ENCODE measurements around the gene NTRK2.

NTRK2 gene

DNA sequence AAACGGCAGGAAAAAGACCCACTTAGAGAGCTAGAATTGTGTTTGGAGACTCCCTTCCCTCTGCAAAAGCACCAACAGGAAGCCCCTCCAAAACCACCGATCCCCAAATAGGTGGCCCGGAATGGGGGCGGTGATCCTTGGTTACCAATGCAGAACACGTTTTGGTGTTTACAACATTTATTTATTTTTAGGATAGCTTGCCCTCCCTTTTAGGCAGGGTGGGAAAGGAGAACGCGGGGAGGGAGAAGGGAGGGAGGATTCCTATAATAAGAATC, 579 bp upstream of the NTRK2 start:
- 0% methylated on average over 1 of the region's 7 CpGs for WGBS (ENCODE audit: insufficient coverage)
- no peak for DNase-seq
- peaks cover 0 to 33% (median 28%) of the 10 kb centered on the region in 4 experiments for H3K4me1 ChIP-seq (ENCODE audit: control extremely low read depth in 1 of 4, control insufficient read depth in 4 of 4, insufficient read depth in 4 of 4, low read length in 3 of 4)
- ChIA-PET CTCF (interaction anchor here (0.9 to 1.8 kb wide), 3 partner anchors 11 to 113 kb away, joined by 3 to 7 read pairs (median 3); no protein-coding TSS in a partner anchor), POLR2A (no interaction called here)
- peaks cover 0 to 5% (median 1%) of the 10 kb centered on the region in 5 experiments for H3K9me3 ChIP-seq (ENCODE audit: control extremely low read depth in 1 of 5, control insufficient read depth in 4 of 5, insufficient read depth in 2 of 5, low read depth in 1 of 5, low read length in 4 of 5)
- H3K27ac ChIP-seq (ENCODE audit: insufficient read depth in 1 of 2, low read depth in 1 of 2, low read length in 2 of 2, poor library complexity in 1 of 2, severe bottlenecking in 2 of 2) = no peak overlapping the region
- H3K4me3 ChIP-seq (ENCODE audit: control insufficient read depth in 1 of 7, extremely low read depth in 1 of 7, insufficient read depth in 4 of 7, low read depth in 2 of 7, low read length in 6 of 7) = peak overlapping the region in 6 of 7 experiments; percentile 36 to 70 (median 55)
- no peaks in the 10 kb centered on the region for H3K36me3 ChIP-seq (ENCODE audit: control insufficient read depth in 4 of 4, insufficient read depth in 4 of 4, low read length in 3 of 4)
- peaks cover 11 to 80% (median 57%) of the 10 kb centered on the region in 5 experiments for H3K27me3 ChIP-seq (replicated peaks in 2 of 5; ENCODE audit: control insufficient read depth in 4 of 5, insufficient read depth in 5 of 5, low read length in 4 of 5)

DNA sequence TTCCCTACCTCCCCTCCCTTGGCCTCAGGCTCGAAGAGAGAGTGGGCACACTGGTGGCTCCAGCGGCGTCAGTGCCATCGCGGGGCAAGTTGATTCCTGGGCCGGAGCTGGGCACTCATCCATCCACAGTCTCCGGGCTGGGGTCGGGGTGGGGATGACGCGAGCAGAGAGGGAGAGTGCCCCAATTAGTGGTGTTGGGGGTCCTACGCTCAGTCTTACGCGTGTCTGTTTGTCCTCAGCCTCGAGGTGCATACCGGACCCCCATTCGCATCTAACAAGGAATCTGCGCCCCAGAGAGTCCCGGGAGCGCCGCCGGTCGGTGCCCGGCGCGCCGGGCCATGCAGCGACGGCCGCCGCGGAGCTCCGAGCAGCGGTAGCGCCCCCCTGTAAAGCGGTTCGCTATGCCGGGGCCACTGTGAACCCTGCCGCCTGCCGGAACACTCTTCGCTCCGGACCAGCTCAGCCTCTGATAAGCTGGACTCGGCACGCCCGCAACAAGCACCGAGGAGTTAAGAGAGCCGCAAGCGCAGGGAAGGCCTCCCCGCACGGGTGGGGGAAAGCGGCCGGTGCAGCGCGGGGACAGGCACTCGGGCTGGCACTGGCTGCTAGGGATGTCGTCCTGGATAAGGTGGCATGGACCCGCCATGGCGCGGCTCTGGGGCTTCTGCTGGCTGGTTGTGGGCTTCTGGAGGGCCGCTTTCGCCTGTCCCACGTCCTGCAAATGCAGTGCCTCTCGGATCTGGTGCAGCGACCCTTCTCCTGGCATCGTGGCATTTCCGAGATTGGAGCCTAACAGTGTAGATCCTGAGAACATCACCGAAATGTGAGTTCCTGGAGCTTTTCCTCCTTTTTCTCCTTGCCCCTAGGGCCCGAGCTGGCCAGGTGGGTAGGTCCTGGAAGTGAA, 861 bp downstream of the NTRK2 start:
- Histone ChIP-seq H3K4me1 (ENCODE audit: control extremely low read depth in 1 of 4, control insufficient read depth in 4 of 4, insufficient read depth in 4 of 4, low read length in 3 of 4) (peaks cover 0 to 33% (median 28%) of the 10 kb centered on the region in 4 experiments), H3K9me3 (ENCODE audit: control extremely low read depth in 1 of 5, control insufficient read depth in 4 of 5, insufficient read depth in 2 of 5, low read depth in 1 of 5, low read length in 4 of 5) (peaks cover 0 to 3% (median under 1%) of the 10 kb centered on the region in 5 experiments), H3K27me3 (replicated peaks in 2 of 5; ENCODE audit: control insufficient read depth in 4 of 5, insufficient read depth in 5 of 5, low read length in 4 of 5) (peaks cover 10 to 81% (median 58%) of the 10 kb centered on the region in 5 experiments), H3K27ac (ENCODE audit: insufficient read depth in 1 of 2, low read depth in 1 of 2, low read length in 2 of 2, poor library complexity in 1 of 2, severe bottlenecking in 2 of 2) (no peak overlapping the region), H3K36me3 (ENCODE audit: control insufficient read depth in 4 of 4, insufficient read depth in 4 of 4, low read length in 3 of 4) (no peaks in the 10 kb centered on the region), H3K4me3 (ENCODE audit: control insufficient read depth in 1 of 7, extremely low read depth in 1 of 7, insufficient read depth in 4 of 7, low read depth in 2 of 7, low read length in 6 of 7) (peak overlapping the region in 4 of 7 experiments; percentile 30 to 70 (median 59))
- CTCF ChIA-PET = no interaction called here
- peak in 2 of 3 donors; percentile 7 to 13 for DNase-seq
- WGBS (ENCODE audit: insufficient coverage) = 5% methylated on average over 60 of the region's 67 CpGs
- POLR2A ChIA-PET = interaction anchor here (0.6 kb wide), 1 partner anchor 716 kb away, joined by 3 read pairs; no protein-coding TSS in a partner anchor

DNA sequence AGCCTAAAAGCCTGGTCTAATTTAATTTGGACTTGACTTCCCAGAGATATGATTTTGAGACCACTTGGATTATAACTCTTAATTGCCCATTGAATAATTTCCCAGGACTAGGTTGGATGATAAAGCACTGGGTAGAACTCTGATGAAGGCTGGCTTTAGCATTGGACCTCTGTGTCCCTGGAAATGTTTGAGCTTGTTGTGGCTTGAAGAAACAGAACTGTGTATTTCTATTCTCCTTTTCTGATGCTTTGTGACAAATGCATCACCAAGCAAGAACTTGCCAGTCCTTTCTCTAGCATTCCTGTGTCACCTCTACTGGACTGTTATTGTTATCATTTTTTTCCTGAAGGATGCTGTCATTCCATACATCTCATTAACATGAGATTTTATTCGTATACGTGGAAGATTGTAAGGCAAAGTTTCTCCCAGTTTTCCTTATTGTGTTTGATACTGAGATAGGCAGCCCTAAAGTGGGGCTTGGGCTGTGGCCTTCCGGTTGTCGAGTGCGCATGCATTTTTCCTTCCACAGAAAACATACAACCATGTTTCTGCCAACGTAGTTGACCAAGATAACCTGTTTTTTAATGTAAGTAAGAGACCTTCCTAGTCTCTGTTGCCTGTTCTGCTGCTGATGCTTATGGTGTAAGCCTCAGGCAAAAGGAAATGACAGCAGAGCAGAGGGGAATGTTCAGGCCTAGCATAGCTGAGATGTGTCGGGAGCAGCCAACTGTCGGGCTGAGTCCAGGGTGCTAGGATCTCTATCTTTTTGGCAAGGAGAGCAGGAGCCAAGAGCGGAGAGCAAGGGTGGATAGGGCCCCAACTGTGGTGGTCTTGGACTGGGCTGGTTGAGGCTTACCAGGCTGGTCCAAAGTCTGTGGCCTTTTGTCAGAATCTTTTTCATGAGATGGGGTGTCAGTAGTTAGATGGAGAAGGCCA, 2.3 kb downstream of the NTRK2 start:
- Histone ChIP-seq H3K4me1 (ENCODE audit: control extremely low read depth in 1 of 4, control insufficient read depth in 4 of 4, insufficient read depth in 4 of 4, low read length in 3 of 4) (peaks cover 0 to 33% (median 28%) of the 10 kb centered on the region in 4 experiments), H3K9me3 (ENCODE audit: control extremely low read depth in 1 of 5, control insufficient read depth in 4 of 5, insufficient read depth in 2 of 5, low read depth in 1 of 5, low read length in 4 of 5) (peaks cover 0 to 3% (median 0%) of the 10 kb centered on the region in 5 experiments), H3K27ac (ENCODE audit: insufficient read depth in 1 of 2, low read depth in 1 of 2, low read length in 2 of 2, poor library complexity in 1 of 2, severe bottlenecking in 2 of 2) (no peak overlapping the region), H3K27me3 (replicated peaks in 2 of 5; ENCODE audit: control insufficient read depth in 4 of 5, insufficient read depth in 5 of 5, low read length in 4 of 5) (peaks cover 3 to 72% (median 54%) of the 10 kb centered on the region in 5 experiments), H3K36me3 (ENCODE audit: control insufficient read depth in 4 of 4, insufficient read depth in 4 of 4, low read length in 3 of 4) (no peaks in the 10 kb centered on the region), H3K4me3 (ENCODE audit: control insufficient read depth in 1 of 7, extremely low read depth in 1 of 7, insufficient read depth in 4 of 7, low read depth in 2 of 7, low read length in 6 of 7) (no peak overlapping the region)
- no peak for DNase-seq
- ChIA-PET CTCF (no interaction called here), POLR2A (no interaction called here)
- WGBS (ENCODE audit: insufficient coverage) = 97% methylated on average over 3 of the region's 9 CpGs

DNA sequence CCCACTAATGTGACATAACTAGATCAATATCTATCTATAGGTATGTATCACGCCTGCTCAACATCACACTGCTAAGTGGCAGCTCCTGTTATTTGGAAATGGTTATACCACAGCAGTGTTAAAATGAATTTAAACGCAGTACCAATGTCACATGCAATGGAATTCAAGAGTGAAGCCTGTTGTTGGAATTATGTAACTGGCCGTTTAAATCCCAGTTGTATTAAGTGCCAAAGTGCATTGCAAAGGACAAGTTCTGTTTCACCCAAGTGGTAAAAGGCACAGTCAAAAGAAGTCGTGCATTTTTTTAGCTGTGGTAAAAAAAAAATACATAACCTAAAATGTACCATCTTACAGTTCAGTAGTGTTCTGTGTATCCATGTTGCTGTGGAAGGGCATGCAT, 4.3 kb downstream of the NTRK2 start:
- no peak overlapping the region for H3K4me3 ChIP-seq (ENCODE audit: control insufficient read depth in 1 of 7, extremely low read depth in 1 of 7, insufficient read depth in 4 of 7, low read depth in 2 of 7, low read length in 6 of 7)
- H3K27me3 ChIP-seq (replicated peaks in 2 of 5; ENCODE audit: control insufficient read depth in 4 of 5, insufficient read depth in 5 of 5, low read length in 4 of 5) = peaks cover 0 to 55% (median 42%) of the 10 kb centered on the region in 5 experiments
- CTCF ChIA-PET = interaction anchor here (1.0 kb wide), 1 partner anchor 24 kb away, joined by 3 read pairs; no protein-coding TSS in a partner anchor
- no peak for DNase-seq
- peaks cover 0 to 21% (median 15%) of the 10 kb centered on the region in 4 experiments for H3K4me1 ChIP-seq (ENCODE audit: control extremely low read depth in 1 of 4, control insufficient read depth in 4 of 4, insufficient read depth in 4 of 4, low read length in 3 of 4)
- 100% methylated on average over 2 of the region's 4 CpGs for WGBS (ENCODE audit: insufficient coverage)
- H3K9me3 ChIP-seq (ENCODE audit: control extremely low read depth in 1 of 5, control insufficient read depth in 4 of 5, insufficient read depth in 2 of 5, low read depth in 1 of 5, low read length in 4 of 5) = no peaks in the 10 kb centered on the region
- POLR2A ChIA-PET = no interaction called here
- H3K36me3 ChIP-seq (ENCODE audit: control insufficient read depth in 4 of 4, insufficient read depth in 4 of 4, low read length in 3 of 4) = no peaks in the 10 kb centered on the region
- H3K27ac ChIP-seq (ENCODE audit: insufficient read depth in 1 of 2, low read depth in 1 of 2, low read length in 2 of 2, poor library complexity in 1 of 2, severe bottlenecking in 2 of 2) = no peak overlapping the region

DNA sequence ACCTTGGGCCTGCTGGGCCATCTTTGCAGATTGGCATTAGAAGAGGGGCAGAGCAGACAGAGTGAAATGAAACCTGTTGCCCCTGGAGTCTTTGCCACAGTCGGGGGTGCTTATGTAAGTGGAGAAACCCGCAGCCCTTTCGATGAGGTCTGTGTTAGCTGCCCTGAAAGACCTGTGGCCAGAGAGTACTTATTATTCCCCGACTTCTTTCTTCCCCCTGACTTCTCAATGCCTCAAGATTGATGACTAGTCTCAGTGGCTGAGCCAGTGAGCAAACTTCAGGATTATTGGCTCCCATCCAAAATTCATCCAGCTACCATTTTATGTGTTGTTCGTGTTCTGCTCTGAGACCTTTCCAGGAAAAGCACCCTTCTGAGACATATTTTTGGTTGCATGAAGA, 7.6 kb downstream of the NTRK2 start:
- POLR2A ChIA-PET = no interaction called here
- Histone ChIP-seq H3K4me3 (ENCODE audit: control insufficient read depth in 1 of 7, extremely low read depth in 1 of 7, insufficient read depth in 4 of 7, low read depth in 2 of 7, low read length in 6 of 7) (no peak overlapping the region), H3K9me3 (ENCODE audit: control extremely low read depth in 1 of 5, control insufficient read depth in 4 of 5, insufficient read depth in 2 of 5, low read depth in 1 of 5, low read length in 4 of 5) (no peaks in the 10 kb centered on the region), H3K27ac (ENCODE audit: insufficient read depth in 1 of 2, low read depth in 1 of 2, low read length in 2 of 2, poor library complexity in 1 of 2, severe bottlenecking in 2 of 2) (no peak overlapping the region), H3K4me1 (ENCODE audit: control extremely low read depth in 1 of 4, control insufficient read depth in 4 of 4, insufficient read depth in 4 of 4, low read length in 3 of 4) (no peaks in the 10 kb centered on the region), H3K27me3 (replicated peaks in 2 of 5; ENCODE audit: control insufficient read depth in 4 of 5, insufficient read depth in 5 of 5, low read length in 4 of 5) (peaks cover 0 to 28% (median 17%) of the 10 kb centered on the region in 5 experiments), H3K36me3 (ENCODE audit: control insufficient read depth in 4 of 4, insufficient read depth in 4 of 4, low read length in 3 of 4) (no peaks in the 10 kb centered on the region)
- CTCF ChIA-PET = no interaction called here
- DNase-seq = no peak
- WGBS (ENCODE audit: insufficient coverage) = 96% methylated on average over 4 of the region's 5 CpGs

DNA sequence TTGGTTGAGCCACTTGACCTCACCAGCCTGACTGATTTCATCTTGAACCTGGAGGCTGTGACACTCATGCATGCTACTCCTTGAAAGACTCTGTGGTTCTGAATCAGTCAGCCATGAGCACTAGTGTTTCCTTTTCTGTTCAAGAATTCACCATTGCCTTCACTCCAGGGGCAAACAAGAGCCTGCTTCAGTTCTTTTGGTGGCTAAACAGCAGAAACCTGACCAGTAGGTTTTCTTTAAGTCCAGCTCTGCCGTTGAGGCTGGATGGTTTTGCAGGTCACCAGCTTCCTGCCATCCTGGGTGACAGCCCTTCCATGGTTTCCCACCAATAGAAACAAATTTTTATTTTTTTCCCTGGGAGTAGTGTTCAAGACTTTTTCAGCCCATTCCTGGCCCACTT, 10.0 kb downstream of the NTRK2 start:
- WGBS (ENCODE audit: insufficient coverage) = 100% methylated on average over 1 of the region's 1 CpG
- no peak overlapping the region for H3K4me3 ChIP-seq (ENCODE audit: control insufficient read depth in 1 of 7, extremely low read depth in 1 of 7, insufficient read depth in 4 of 7, low read depth in 2 of 7, low read length in 6 of 7)
- H3K9me3 ChIP-seq (ENCODE audit: control extremely low read depth in 1 of 5, control insufficient read depth in 4 of 5, insufficient read depth in 2 of 5, low read depth in 1 of 5, low read length in 4 of 5) = no peaks in the 10 kb centered on the region
- no peaks in the 10 kb centered on the region for H3K36me3 ChIP-seq (ENCODE audit: control insufficient read depth in 4 of 4, insufficient read depth in 4 of 4, low read length in 3 of 4)
- no peak for DNase-seq
- H3K27me3 ChIP-seq (replicated peaks in 2 of 5; ENCODE audit: control insufficient read depth in 4 of 5, insufficient read depth in 5 of 5, low read length in 4 of 5) = peaks cover 0 to 13% (median 5%) of the 10 kb centered on the region in 5 experiments
- ChIA-PET CTCF (no interaction called here), POLR2A (no interaction called here)
- no peaks in the 10 kb centered on the region for H3K4me1 ChIP-seq (ENCODE audit: control extremely low read depth in 1 of 4, control insufficient read depth in 4 of 4, insufficient read depth in 4 of 4, low read length in 3 of 4)
- H3K27ac ChIP-seq (ENCODE audit: insufficient read depth in 1 of 2, low read depth in 1 of 2, low read length in 2 of 2, poor library complexity in 1 of 2, severe bottlenecking in 2 of 2) = no peak overlapping the region
